Neuronal stem cell (in vitro differentiated cells): ENCODE measurements around the gene CSRP2.

Experiments used
- DNase-seq: peaks from one replicate; pipeline ENCODE4 v3.0.0-alpha.2; 2013; ENCODE audit warnings: low spot score
- H2AFZ ChIP-seq: one replicate; pipeline ENCODE4 v1.6.1; 2013; ENCODE audit warnings: mild to moderate bottlenecking, low read length, inconsistent platforms
- H2AK5ac ChIP-seq: 2 replicates; pipeline ENCODE4 v1.6.1; 2013; ENCODE audit warnings: low read depth, mild to moderate bottlenecking, inconsistent platforms, low read length, moderate library complexity, mixed read lengths
- H2BK120ac ChIP-seq: 2 replicates; pipeline ENCODE4 v1.6.1; 2013; ENCODE audit warnings: low read depth, mild to moderate bottlenecking, inconsistent platforms, low read length, moderate library complexity, mixed read lengths
- H2BK12ac ChIP-seq: one replicate; pipeline ENCODE4 v1.6.1; 2013; ENCODE audit warnings: low read length, inconsistent platforms
- H2BK15ac ChIP-seq: 2 replicates; pipeline ENCODE4 v1.6.1; 2013; ENCODE audit warnings: mild to moderate bottlenecking, low read length, inconsistent platforms, mixed read lengths
- H2BK5ac ChIP-seq: one replicate; pipeline ENCODE4 v1.6.1; 2013; ENCODE audit warnings: inconsistent platforms, mild to moderate bottlenecking, low read length, moderate library complexity
- H3K14ac ChIP-seq: one replicate; pipeline ENCODE4 v1.6.1; 2013; ENCODE audit warnings: low read length, inconsistent platforms
- H3K18ac ChIP-seq: 2 replicates; pipeline ENCODE4 v1.6.1; 2013; ENCODE audit warnings: low read length, inconsistent platforms
- H3K23ac ChIP-seq: 2 replicates; pipeline ENCODE4 v1.6.1; 2013; ENCODE audit warnings: low read depth, mild to moderate bottlenecking, mixed read lengths, low read length, inconsistent platforms; ENCODE audit not compliant: poor library complexity
- H3K27ac ChIP-seq: replicated peaks from 3 replicates; pipeline ENCODE4 v1.5.1; 2013; ENCODE audit warnings: low read length, inconsistent platforms
- H3K27me3 ChIP-seq, 3 experiments: 2 replicates each; pipeline ENCODE4 v1.6.1; 2013; ENCODE audit warnings: low read length in 3 of 3, mild to moderate bottlenecking in 2 of 3, inconsistent platforms in 1 of 3, low read depth in 1 of 3, mixed read lengths in 1 of 3, moderate library complexity in 1 of 3; ENCODE audit not compliant: control insufficient read depth in 3 of 3, insufficient read depth in 3 of 3
- H3K36me3 ChIP-seq, 2 donors: replicated peaks in 1 of 2; 2 replicates each; pipeline ENCODE4 v1.6.1; 2013; ENCODE audit warnings: low read length in 2 of 2; ENCODE audit not compliant: control insufficient read depth in 2 of 2, insufficient read depth in 2 of 2
- H3K4ac ChIP-seq: 2 replicates; pipeline ENCODE4 v1.6.1; 2013; ENCODE audit warnings: inconsistent platforms, mild to moderate bottlenecking, low read length, moderate library complexity
- H3K4me1 ChIP-seq, 2 donors: 1 replicate in 1 of 2; 2 replicates in 1 of 2; pipeline ENCODE4 v1.6.1; 2013; ENCODE audit warnings: low read length in 2 of 2, low read depth in 1 of 2; ENCODE audit not compliant: control insufficient read depth in 2 of 2, insufficient read depth in 1 of 2
- H3K4me2 ChIP-seq: one replicate; pipeline ENCODE4 v1.6.1; 2013; ENCODE audit warnings: mild to moderate bottlenecking, low read length, inconsistent platforms; ENCODE audit not compliant: insufficient read depth, poor library complexity, severe bottlenecking
- H3K4me3 ChIP-seq, 2 donors: 2 replicates each; pipeline ENCODE4 v1.5.1; 2013; ENCODE audit warnings: low read length in 2 of 2, mild to moderate bottlenecking in 2 of 2, inconsistent platforms in 1 of 2, moderate library complexity in 1 of 2
- H3K79me1 ChIP-seq: one replicate; pipeline ENCODE4 v1.6.1; 2013; ENCODE audit warnings: low read depth, mild to moderate bottlenecking, inconsistent platforms, low read length, moderate library complexity
- H3K9ac ChIP-seq: one replicate; pipeline ENCODE4 v1.6.1; 2013; ENCODE audit warnings: mild to moderate bottlenecking, low read depth, low read length, inconsistent platforms; ENCODE audit not compliant: poor library complexity
- H3K9me3 ChIP-seq, 2 donors: replicated peaks in 1 of 2; 2 replicates each; pipeline versions ENCODE3 to v1.6.1; 2013; ENCODE audit warnings: low read length in 2 of 2, mild to moderate bottlenecking in 2 of 2, inconsistent platforms in 1 of 2, low read depth in 1 of 2, mixed read lengths in 1 of 2, moderate library complexity in 1 of 2; ENCODE audit not compliant: control insufficient read depth in 2 of 2, insufficient read depth in 1 of 2
- H4K8ac ChIP-seq: one replicate; pipeline ENCODE4 v1.6.1; 2013; ENCODE audit warnings: low read depth, mild to moderate bottlenecking, inconsistent platforms, low read length, moderate library complexity
- H4K91ac ChIP-seq: one replicate; pipeline ENCODE4 v1.6.1; 2013; ENCODE audit warnings: low read length, low read depth, mild to moderate bottlenecking, inconsistent platforms; ENCODE audit not compliant: poor library complexity
- WGBS, 2 donors: extraction: QIAGEN DNeasy Blood & Tissue Kit; methylation state at CpG; one replicate each; pipeline ENCODE4 v1.1.7; 2013; ENCODE audit warnings: missing lambda C conversion rate in 2 of 2, mixed read lengths in 1 of 2; ENCODE audit not compliant: insufficient read length in 2 of 2, insufficient replicate concordance in 1 of 2; ENCODE audit errors: extremely low coverage in 2 of 2; 5-methylcytosine and 5-hydroxymethylcytosine counted together

Gene CSRP2

GRCh38 chr12:76921891-76922664, 43.3 kb upstream of the CSRP2 start:
- H4K8ac ChIP-seq = no peak overlapping the region
- H3K14ac ChIP-seq = no peak overlapping the region
- no peak overlapping the region for H3K27ac ChIP-seq
- no peak overlapping the region for H3K18ac ChIP-seq
- H2AK5ac ChIP-seq = no peak overlapping the region
- no peak overlapping the region for H2BK12ac ChIP-seq
- no peak for DNase-seq
- no peaks in the 10 kb centered on the region for H3K36me3 ChIP-seq
- no peak overlapping the region for H3K4me2 ChIP-seq
- H3K23ac ChIP-seq = no peak overlapping the region
- no peaks in the 10 kb centered on the region for H3K27me3 ChIP-seq
- no peaks in the 10 kb centered on the region for H3K9me3 ChIP-seq
- no peak overlapping the region for H2BK5ac ChIP-seq
- H3K4ac ChIP-seq = no peak overlapping the region
- no peak overlapping the region for H2BK15ac ChIP-seq
- no peak overlapping the region for H2BK120ac ChIP-seq
- no peak overlapping the region for H3K9ac ChIP-seq
- H3K79me1 ChIP-seq = no peaks in the 10 kb centered on the region
- 100% methylated on average over 1 of the region's 6 CpGs; no CpG with 5 or more reads in 1 of the 2 donors for WGBS, 2 donors
- H3K4me3 ChIP-seq = no peak overlapping the region
- no peak overlapping the region for H4K91ac ChIP-seq
- H3K4me1 ChIP-seq = no peaks in the 10 kb centered on the region
- H2AFZ ChIP-seq = no peak overlapping the region

GRCh38 chr12:76921100-76921471, 42.3 kb upstream of the CSRP2 start:
- H3K27me3 ChIP-seq = no peaks in the 10 kb centered on the region
- H2AFZ ChIP-seq = no peak overlapping the region
- no peak overlapping the region for H3K4ac ChIP-seq
- DNase-seq = no peak
- no peak overlapping the region for H3K4me3 ChIP-seq
- H2BK12ac ChIP-seq = no peak overlapping the region
- H3K4me1 ChIP-seq = no peaks in the 10 kb centered on the region
- no peak overlapping the region for H3K27ac ChIP-seq
- no peaks in the 10 kb centered on the region for H3K9me3 ChIP-seq
- no peaks in the 10 kb centered on the region for H3K79me1 ChIP-seq
- no peaks in the 10 kb centered on the region for H3K36me3 ChIP-seq
- no peak overlapping the region for H3K14ac ChIP-seq
- WGBS, 2 donors = no CpG with 5 or more reads among the region's 2 CpGs
- no peak overlapping the region for H2AK5ac ChIP-seq
- H4K91ac ChIP-seq = no peak overlapping the region
- H3K4me2 ChIP-seq = no peak overlapping the region
- no peak overlapping the region for H2BK15ac ChIP-seq
- H2BK5ac ChIP-seq = no peak overlapping the region
- H2BK120ac ChIP-seq = no peak overlapping the region
- no peak overlapping the region for H3K18ac ChIP-seq
- H3K9ac ChIP-seq = no peak overlapping the region
- no peak overlapping the region for H3K23ac ChIP-seq
- no peak overlapping the region for H4K8ac ChIP-seq

- no peak overlapping the region for H2BK120ac ChIP-seq
- H3K4me3 ChIP-seq = no peak overlapping the region
- H3K27ac ChIP-seq = no peak overlapping the region
- H2AK5ac ChIP-seq = no peak overlapping the region
- no peak overlapping the region for H2AFZ ChIP-seq
- no peak overlapping the region for H3K4me2 ChIP-seq
- H3K18ac ChIP-seq = no peak overlapping the region
- H3K4me1 ChIP-seq = no peaks in the 10 kb centered on the region
- no peak overlapping the region for H4K91ac ChIP-seq
- no peak overlapping the region for H3K4ac ChIP-seq
- 100% methylated on average over 1 of the region's 9 CpGs; no CpG with 5 or more reads in 1 of the 2 donors for WGBS, 2 donors
- no peak overlapping the region for H4K8ac ChIP-seq
- H2BK15ac ChIP-seq = no peak overlapping the region
- H3K9me3 ChIP-seq = no peaks in the 10 kb centered on the region
- H2BK12ac ChIP-seq = no peak overlapping the region
- H3K36me3 ChIP-seq = no peaks in the 10 kb centered on the region
- H3K14ac ChIP-seq = no peak overlapping the region
- H3K27me3 ChIP-seq = no peaks in the 10 kb centered on the region
- no peak overlapping the region for H3K23ac ChIP-seq
- no peak overlapping the region for H3K9ac ChIP-seq
- no peak for DNase-seq
- no peaks in the 10 kb centered on the region for H3K79me1 ChIP-seq
- H2BK5ac ChIP-seq = no peak overlapping the region
These were observed 41.6 kb upstream of the CSRP2 start for GRCh38 chr12:76920172-76921099.
